ENCODE measurements around the gene ARHGAP30. TPM values are rescaled to one million over a fixed set of nuclear protein-coding genes. Genes with fewer than 3 reads are reported as not detected.
"Not testable (repeated sequence)": the region's sequence is repeated elsewhere in the genome, so short reads cannot be mapped to it uniquely, and the experiment has no call there.

Gene ARHGAP30
- total and polyA plus RNA-seq, 2 donors (not counting 1 experiment from before 2014, with no cell fraction given): not detected

DNA sequence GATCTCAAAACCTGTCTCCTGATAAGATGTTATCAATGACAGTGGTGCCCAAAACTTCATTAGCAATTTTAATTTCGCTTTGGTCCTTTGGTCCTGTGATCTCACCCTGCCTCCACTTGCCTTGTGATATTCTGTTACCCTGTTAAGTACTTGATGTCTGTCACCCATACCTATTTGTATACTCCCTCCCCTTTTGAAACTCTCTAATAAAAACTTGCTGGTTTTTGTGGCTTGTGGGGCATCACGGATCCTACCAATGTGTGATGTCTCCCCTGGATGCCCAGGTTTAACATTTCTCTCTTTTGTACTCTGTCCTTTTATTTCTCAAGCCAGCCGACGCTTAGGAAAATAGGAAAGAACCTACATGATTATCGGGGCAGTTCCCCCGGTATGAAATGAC lies 5.8 kb downstream of the ARHGAP30 start:
- H3K9ac ChIP-seq (ENCODE audit: insufficient read depth, low read length); H3K4me2 ChIP-seq (ENCODE audit: extremely low read depth, insufficient read depth, low read length); H3K4me3 ChIP-seq (replicated peaks in 1 of 4; ENCODE audit: control extremely low read depth in 1 of 4, insufficient read depth in 1 of 4, low read depth in 3 of 4, low read length in 4 of 4); DNase-seq (ENCODE audit: low read depth in 2 of 2); H3K79me2 ChIP-seq (ENCODE audit: control insufficient read depth, insufficient read depth, low read length); H4K20me1 ChIP-seq (ENCODE audit: control insufficient read depth, extremely low read depth, insufficient read depth, low read length); H3K27me3 ChIP-seq (ENCODE audit: control insufficient read depth, insufficient read depth, low read length); H3K4me1 ChIP-seq (ENCODE audit: control insufficient read depth, extremely low read depth, insufficient read depth, low read length); H3K27ac ChIP-seq (ENCODE audit: insufficient read depth, low read length); H2AFZ ChIP-seq (ENCODE audit: low read length); H3K9me3 ChIP-seq (ENCODE audit: control insufficient read depth, insufficient read depth, low read depth, low read length); H3K36me3 ChIP-seq (ENCODE audit: control insufficient read depth, insufficient read depth, low read length): not testable (repeated sequence)

DNA sequence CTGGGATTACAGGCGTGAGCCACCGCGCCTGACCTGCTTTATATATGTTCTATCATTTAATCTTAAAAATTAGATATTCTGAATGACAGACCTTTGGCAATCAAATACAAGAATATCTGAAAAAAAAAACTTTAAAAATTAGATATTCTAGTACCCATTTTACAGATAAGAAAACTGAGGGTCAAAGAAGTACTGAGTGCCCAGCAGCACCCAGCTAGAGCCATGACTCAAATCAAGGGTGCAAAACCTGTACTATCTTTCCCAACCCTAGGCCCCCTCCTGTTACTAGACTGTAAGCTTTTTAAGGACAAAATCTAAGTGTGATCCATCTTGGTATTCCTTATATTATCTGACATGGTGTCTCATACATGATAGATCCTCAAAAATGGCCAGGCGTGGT lies 8.3 kb downstream of the ARHGAP30 start:
- no peak for TF ChIP-seq EZH2 (IDR thresholded peaks at IDR 0.05; ENCODE audit: low read length, missing control alignments)
- TF ChIP-seq, protein P1, sequence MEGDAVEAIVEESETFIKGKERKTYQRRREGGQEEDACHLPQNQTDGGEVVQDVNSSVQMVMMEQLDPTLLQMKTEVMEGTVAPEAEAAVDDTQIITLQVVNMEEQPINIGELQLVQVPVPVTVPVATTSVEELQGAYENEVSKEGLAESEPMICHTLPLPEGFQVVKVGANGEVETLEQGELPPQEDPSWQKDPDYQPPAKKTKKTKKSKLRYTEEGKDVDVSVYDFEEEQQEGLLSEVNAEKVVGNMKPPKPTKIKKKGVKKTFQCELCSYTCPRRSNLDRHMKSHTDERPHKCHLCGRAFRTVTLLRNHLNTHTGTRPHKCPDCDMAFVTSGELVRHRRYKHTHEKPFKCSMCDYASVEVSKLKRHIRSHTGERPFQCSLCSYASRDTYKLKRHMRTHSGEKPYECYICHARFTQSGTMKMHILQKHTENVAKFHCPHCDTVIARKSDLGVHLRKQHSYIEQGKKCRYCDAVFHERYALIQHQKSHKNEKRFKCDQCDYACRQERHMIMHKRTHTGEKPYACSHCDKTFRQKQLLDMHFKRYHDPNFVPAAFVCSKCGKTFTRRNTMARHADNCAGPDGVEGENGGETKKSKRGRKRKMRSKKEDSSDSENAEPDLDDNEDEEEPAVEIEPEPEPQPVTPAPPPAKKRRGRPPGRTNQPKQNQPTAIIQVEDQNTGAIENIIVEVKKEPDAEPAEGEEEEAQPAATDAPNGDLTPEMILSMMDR (conservative IDR thresholded peaks at IDR 0.05 in 1 of 2, IDR thresholded peaks at IDR 0.05 in 1 of 2; ENCODE audit: low read depth in 1 of 2, low read length in 2 of 2): no peak
- Histone ChIP-seq H3K9ac (ENCODE audit: insufficient read depth, low read length) (no peak overlapping the region), H3K79me2 (ENCODE audit: control insufficient read depth, insufficient read depth, low read length) (no peaks in the 10 kb centered on the region), H3K36me3 (ENCODE audit: control insufficient read depth, insufficient read depth, low read length) (no peaks in the 10 kb centered on the region), H3K27me3 (ENCODE audit: control insufficient read depth, insufficient read depth, low read length) (no peaks in the 10 kb centered on the region), H2AFZ (ENCODE audit: low read length) (no peak overlapping the region), H3K4me3 (replicated peaks in 1 of 4; ENCODE audit: control extremely low read depth in 1 of 4, insufficient read depth in 1 of 4, low read depth in 3 of 4, low read length in 4 of 4) (no peak overlapping the region), H3K9me3 (ENCODE audit: control insufficient read depth, insufficient read depth, low read depth, low read length) (no peaks in the 10 kb centered on the region), H3K4me1 (ENCODE audit: control insufficient read depth, extremely low read depth, insufficient read depth, low read length) (no peaks in the 10 kb centered on the region), H3K27ac (ENCODE audit: insufficient read depth, low read length) (no peak overlapping the region), H3K4me2 (ENCODE audit: extremely low read depth, insufficient read depth, low read length) (no peak overlapping the region), H4K20me1 (ENCODE audit: control insufficient read depth, extremely low read depth, insufficient read depth, low read length) (no peaks in the 10 kb centered on the region)
- no peak for DNase-seq (ENCODE audit: low read depth in 2 of 2)

DNA sequence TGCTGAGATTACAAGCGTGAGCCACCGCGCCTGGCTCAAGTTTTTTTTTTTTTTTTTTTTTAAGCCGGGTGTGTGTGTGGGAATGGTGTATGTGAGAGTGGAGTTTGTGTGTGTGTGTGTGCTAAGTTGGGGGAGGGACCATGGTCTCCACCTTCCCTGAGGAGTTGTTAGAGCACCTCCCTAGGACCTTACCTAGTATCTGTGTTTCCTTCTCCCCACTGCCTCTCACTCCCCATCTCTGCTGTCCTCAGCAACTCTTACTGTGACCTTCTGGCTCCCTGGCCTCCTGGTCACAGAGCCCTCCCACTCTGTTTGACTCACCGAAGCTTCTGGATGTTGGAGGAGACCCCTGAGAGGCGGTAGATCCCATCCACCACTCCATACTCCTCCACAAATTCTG lies 10.4 kb downstream of the ARHGAP30 start:
- Histone ChIP-seq H3K4me1 (ENCODE audit: control insufficient read depth, extremely low read depth, insufficient read depth, low read length) (no peaks in the 10 kb centered on the region), H3K36me3 (ENCODE audit: control insufficient read depth, insufficient read depth, low read length) (no peaks in the 10 kb centered on the region), H3K27me3 (ENCODE audit: control insufficient read depth, insufficient read depth, low read length) (no peaks in the 10 kb centered on the region), H3K4me3 (replicated peaks in 1 of 4; ENCODE audit: control extremely low read depth in 1 of 4, insufficient read depth in 1 of 4, low read depth in 3 of 4, low read length in 4 of 4) (no peak overlapping the region), H3K9me3 (ENCODE audit: control insufficient read depth, insufficient read depth, low read depth, low read length) (no peaks in the 10 kb centered on the region), H4K20me1 (ENCODE audit: control insufficient read depth, extremely low read depth, insufficient read depth, low read length) (no peaks in the 10 kb centered on the region), H3K9ac (ENCODE audit: insufficient read depth, low read length) (no peak overlapping the region), H2AFZ (ENCODE audit: low read length) (no peak overlapping the region), H3K4me2 (ENCODE audit: extremely low read depth, insufficient read depth, low read length) (no peak overlapping the region), H3K79me2 (ENCODE audit: control insufficient read depth, insufficient read depth, low read length) (no peaks in the 10 kb centered on the region), H3K27ac (ENCODE audit: insufficient read depth, low read length) (no peak overlapping the region)
- no peak for TF ChIP-seq EZH2 (IDR thresholded peaks at IDR 0.05; ENCODE audit: low read length, missing control alignments)
- TF ChIP-seq, protein P1 (conservative IDR thresholded peaks at IDR 0.05 in 1 of 2, IDR thresholded peaks at IDR 0.05 in 1 of 2; ENCODE audit: low read depth in 1 of 2, low read length in 2 of 2): no peak
- DNase-seq (ENCODE audit: low read depth in 2 of 2): no peak

Measured in fibroblast of lung (primary cell).